Measurements from ENCODE around the gene SCD. TPM values are rescaled to one million over a fixed set of nuclear protein-coding genes. Genes with fewer than 3 reads are reported as not detected.

Gene SCD
- total RNA-seq, 1 donor: 937 TPM

- TF ChIP-seq CTCF (IDR thresholded peaks at IDR 0.05; ENCODE audit: insufficient read depth, low read depth, low read length): no peak
- no peak for DNase-seq (ENCODE audit: low read depth)
- H3K4me3 ChIP-seq (ENCODE audit: low read depth, low read length): no peak overlapping the region
Measured at GRCh38 chr10:100377830-100378229, 30.8 kb downstream of the SCD start.

- H3K4me3 ChIP-seq (ENCODE audit: low read depth, low read length): no peak overlapping the region
- no peak for TF ChIP-seq CTCF (IDR thresholded peaks at IDR 0.05; ENCODE audit: insufficient read depth, low read depth, low read length)
- DNase-seq (ENCODE audit: low read depth): no peak
Measured at GRCh38 chr10:100380400-100380799, 33.4 kb downstream of the SCD start.

GRCh38 chr10:100382553-100382952 is 35.5 kb downstream of the SCD start:
- no peak for TF ChIP-seq CTCF (IDR thresholded peaks at IDR 0.05; ENCODE audit: insufficient read depth, low read depth, low read length)
- no peak overlapping the region for H3K4me3 ChIP-seq (ENCODE audit: low read depth, low read length)

GRCh38 chr10:100383251-100383650 is 36.2 kb downstream of the SCD start:
- TF ChIP-seq CTCF (IDR thresholded peaks at IDR 0.05; ENCODE audit: insufficient read depth, low read depth, low read length): no peak
- no peak overlapping the region for H3K4me3 ChIP-seq (ENCODE audit: low read depth, low read length)
- no peak for DNase-seq (ENCODE audit: low read depth)

More at GRCh38 chr10:100382553-100382952, 35.5 kb downstream of the SCD start:
- DNase-seq (ENCODE audit: low read depth): no peak

GRCh38 chr10:100391163-100392002 is 44.4 kb downstream of the SCD start:
- no peak for TF ChIP-seq CTCF (IDR thresholded peaks at IDR 0.05; ENCODE audit: insufficient read depth, low read depth, low read length)
- no peak overlapping the region for H3K4me3 ChIP-seq (ENCODE audit: low read depth, low read length)
- no peak for DNase-seq (ENCODE audit: low read depth)

- no peak for TF ChIP-seq CTCF (IDR thresholded peaks at IDR 0.05; ENCODE audit: insufficient read depth, low read depth, low read length)
- H3K4me3 ChIP-seq (ENCODE audit: low read depth, low read length): no peak overlapping the region
Measured at GRCh38 chr10:100392686-100393003, 45.6 kb downstream of the SCD start.

GRCh38 chr10:100395626-100396025 is 48.6 kb downstream of the SCD start:
- TF ChIP-seq CTCF (IDR thresholded peaks at IDR 0.05; ENCODE audit: insufficient read depth, low read depth, low read length): no peak
- H3K4me3 ChIP-seq (ENCODE audit: low read depth, low read length): no peak overlapping the region
- DNase-seq (ENCODE audit: low read depth): no peak

More at GRCh38 chr10:100392686-100393003, 45.6 kb downstream of the SCD start:
- DNase-seq (ENCODE audit: low read depth): no peak
